ENCODE results near the gene TRAPPC13.

GRCh38 chr5:65623482-65623881 lies 1.3 kb upstream of the TRAPPC13 start:
- TF ChIP-seq, protein P1, sequence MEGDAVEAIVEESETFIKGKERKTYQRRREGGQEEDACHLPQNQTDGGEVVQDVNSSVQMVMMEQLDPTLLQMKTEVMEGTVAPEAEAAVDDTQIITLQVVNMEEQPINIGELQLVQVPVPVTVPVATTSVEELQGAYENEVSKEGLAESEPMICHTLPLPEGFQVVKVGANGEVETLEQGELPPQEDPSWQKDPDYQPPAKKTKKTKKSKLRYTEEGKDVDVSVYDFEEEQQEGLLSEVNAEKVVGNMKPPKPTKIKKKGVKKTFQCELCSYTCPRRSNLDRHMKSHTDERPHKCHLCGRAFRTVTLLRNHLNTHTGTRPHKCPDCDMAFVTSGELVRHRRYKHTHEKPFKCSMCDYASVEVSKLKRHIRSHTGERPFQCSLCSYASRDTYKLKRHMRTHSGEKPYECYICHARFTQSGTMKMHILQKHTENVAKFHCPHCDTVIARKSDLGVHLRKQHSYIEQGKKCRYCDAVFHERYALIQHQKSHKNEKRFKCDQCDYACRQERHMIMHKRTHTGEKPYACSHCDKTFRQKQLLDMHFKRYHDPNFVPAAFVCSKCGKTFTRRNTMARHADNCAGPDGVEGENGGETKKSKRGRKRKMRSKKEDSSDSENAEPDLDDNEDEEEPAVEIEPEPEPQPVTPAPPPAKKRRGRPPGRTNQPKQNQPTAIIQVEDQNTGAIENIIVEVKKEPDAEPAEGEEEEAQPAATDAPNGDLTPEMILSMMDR (IDR thresholded peaks at IDR 0.05; ENCODE audit: borderline replicate concordance, extremely low read depth, low read length, poor library complexity, severe bottlenecking) = no peak
- no peak for TF ChIP-seq EZH2 (IDR thresholded peaks at IDR 0.05; ENCODE audit: borderline replicate concordance, low read depth, low read length, severe bottlenecking)
